Mucosa of descending colon (tissue), 3 donors: ENCODE results near the gene RABIF. TPM values are rescaled to one million over a fixed set of nuclear protein-coding genes. Genes with fewer than 3 reads are reported as not detected.

Experiments used
- ATAC-seq: fragments of 200-7000 bp; cut with Tn5 transposase; one replicate; pipeline ENCODE4 v1.9.1; 2020; ENCODE audit warnings: mild to moderate bottlenecking, moderate library complexity
- DNase-seq, 3 donors: peaks; one replicate each; pipeline ENCODE4 v3.0.0-alpha.2; 2020
- H3K36me3 ChIP-seq: fragments of 200-600 bp; one replicate; pipeline ENCODE4 v1.8.0; 2021; ENCODE audit warnings: low read depth, mild to moderate bottlenecking
- H3K4me1 ChIP-seq: fragments of 200-600 bp; one replicate; pipeline ENCODE4 v1.8.0; 2021; ENCODE audit warnings: low read depth, mild to moderate bottlenecking
- H3K4me3 ChIP-seq: fragments of 200-600 bp; one replicate; pipeline ENCODE4 v1.8.0; 2021; ENCODE audit warnings: mild to moderate bottlenecking
- H3K9me3 ChIP-seq: fragments of 200-600 bp; one replicate; pipeline ENCODE4 v1.8.0; 2021; ENCODE audit warnings: mild to moderate bottlenecking
- intact Hi-C, 2 donors: fragments of 100-400 bp; cut with DNase I in 1 of 2; cut with micrococcal nuclease in 1 of 2; formaldehyde crosslinking; loops; one replicate each; pipeline versions ENCODE4 v1.11.0 to v1.11.1; 2022; cut with DNase I, micrococcal nuclease
- total RNA-seq, 3 donors: library from RNA; stranded (reverse); fragmentation: NEBNext Ultra II Directional in 2 of 3; extraction: Animal tissue kit (Norgen Biotek cat#: 25700) in 2 of 3; gene quantifications; one replicate each; pipeline versions ENCODE4 v1.2.1 to v1.2.4, GENCODE V29; 2021 to 2023
- TF ChIP-seq, protein P1 (sequence below): fragments of 200-600 bp; IDR thresholded peaks from one replicate; pipeline ENCODE4 v1.8.0; 2022; ENCODE audit warnings: antibody characterized with exemption, mild to moderate bottlenecking
- donor health status: DM: no; HTN: no; CAD: no; lungs with moderate emphysema.
- donor health status: DM: no; HTN: no; CAD: no.
- donor health status: DM: no; HTN: yes; CAD: no.

The RABIF gene
- total RNA-seq, 3 donors from 2014 or later, result 11.7 to 14.7 (median 11.9) TPM

DNA sequence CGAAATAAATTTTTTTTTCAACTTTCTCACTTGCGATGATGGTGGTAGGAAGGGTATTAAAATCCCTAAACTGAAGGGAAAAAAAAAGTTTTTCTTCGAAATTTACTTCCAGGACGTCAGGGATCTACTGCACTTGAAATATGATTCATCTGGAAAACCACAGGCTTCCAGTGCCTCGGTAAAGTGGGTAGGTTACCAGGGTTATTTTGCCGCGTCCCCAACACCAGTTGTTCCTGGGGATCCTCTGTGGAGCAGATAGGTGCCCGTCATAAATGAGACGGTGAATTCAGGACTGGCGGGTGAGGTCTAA lies 773 bp downstream of the RABIF start:
- no peak for DNase-seq
- H3K36me3 ChIP-seq, result peaks cover 7% of the 10 kb centered on the region
- H3K9me3 ChIP-seq, result no peaks in the 10 kb centered on the region
- intact Hi-C loops, result no loop called here
- TF ChIP-seq, protein P1, sequence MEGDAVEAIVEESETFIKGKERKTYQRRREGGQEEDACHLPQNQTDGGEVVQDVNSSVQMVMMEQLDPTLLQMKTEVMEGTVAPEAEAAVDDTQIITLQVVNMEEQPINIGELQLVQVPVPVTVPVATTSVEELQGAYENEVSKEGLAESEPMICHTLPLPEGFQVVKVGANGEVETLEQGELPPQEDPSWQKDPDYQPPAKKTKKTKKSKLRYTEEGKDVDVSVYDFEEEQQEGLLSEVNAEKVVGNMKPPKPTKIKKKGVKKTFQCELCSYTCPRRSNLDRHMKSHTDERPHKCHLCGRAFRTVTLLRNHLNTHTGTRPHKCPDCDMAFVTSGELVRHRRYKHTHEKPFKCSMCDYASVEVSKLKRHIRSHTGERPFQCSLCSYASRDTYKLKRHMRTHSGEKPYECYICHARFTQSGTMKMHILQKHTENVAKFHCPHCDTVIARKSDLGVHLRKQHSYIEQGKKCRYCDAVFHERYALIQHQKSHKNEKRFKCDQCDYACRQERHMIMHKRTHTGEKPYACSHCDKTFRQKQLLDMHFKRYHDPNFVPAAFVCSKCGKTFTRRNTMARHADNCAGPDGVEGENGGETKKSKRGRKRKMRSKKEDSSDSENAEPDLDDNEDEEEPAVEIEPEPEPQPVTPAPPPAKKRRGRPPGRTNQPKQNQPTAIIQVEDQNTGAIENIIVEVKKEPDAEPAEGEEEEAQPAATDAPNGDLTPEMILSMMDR, result no peak
- H3K4me3 ChIP-seq, result peak overlapping the region; percentile 43
- H3K4me1 ChIP-seq, result peaks cover 12% of the 10 kb centered on the region
- ATAC-seq, result no peak

GRCh38 chr1:202880961-202881460 lies 7.9 kb downstream of the RABIF start:
- intact Hi-C loops, result no loop called here
- no peaks in the 10 kb centered on the region for H3K4me1 ChIP-seq
- TF ChIP-seq, protein P1, result no peak
- ATAC-seq, result no peak
- H3K4me3 ChIP-seq, result no peak overlapping the region
- H3K9me3 ChIP-seq, result no peaks in the 10 kb centered on the region
- H3K36me3 ChIP-seq, result no peaks in the 10 kb centered on the region
- DNase-seq, result no peak

- DNase-seq (peak in 1 of 3 donors; percentile 50), ATAC-seq (peak; percentile 61)
- TF ChIP-seq, protein P1, result no peak
- intact Hi-C loops, result no loop called here
- H3K4me1 ChIP-seq, result no peaks in the 10 kb centered on the region
- H3K36me3 ChIP-seq, result no peaks in the 10 kb centered on the region
- no peak overlapping the region for H3K4me3 ChIP-seq
- no peaks in the 10 kb centered on the region for H3K9me3 ChIP-seq
Measured at GRCh38 chr1:202880062-202880461, 8.9 kb downstream of the RABIF start.

DNA sequence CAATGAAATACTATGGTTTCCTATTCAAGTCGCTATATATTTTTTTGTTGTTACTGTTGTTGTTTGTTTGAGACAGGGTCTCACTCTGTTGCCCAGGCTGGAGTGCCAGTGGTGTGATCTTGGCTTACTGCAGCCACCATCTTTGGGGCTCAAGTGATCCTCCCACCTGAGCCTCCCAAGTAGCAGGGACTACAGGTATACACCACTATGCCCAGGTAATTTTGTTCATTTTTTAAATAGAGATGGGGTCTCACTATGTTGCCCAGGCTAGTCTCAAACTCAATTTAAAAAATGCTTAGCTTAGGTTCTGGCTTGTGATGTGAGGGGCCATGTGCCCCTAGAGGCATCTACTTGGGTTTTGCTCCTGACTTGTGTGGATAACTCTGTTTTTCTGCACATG lies 9.8 kb downstream of the RABIF start:
- Histone ChIP-seq H3K4me1 (no peaks in the 10 kb centered on the region), H3K4me3 (no peak overlapping the region), H3K9me3 (no peaks in the 10 kb centered on the region), H3K36me3 (no peaks in the 10 kb centered on the region)
- no peak for ATAC-seq
- DNase-seq, result no peak
- TF ChIP-seq, protein P1, result no peak
- intact Hi-C loops, result no loop called here

GRCh38 chr1:202873026-202873425 lies 15.9 kb downstream of the RABIF start:
- no peak for ATAC-seq
- intact Hi-C loops, result no loop called here

More at GRCh38 chr1:202873026-202873425, 15.9 kb downstream of the RABIF start:
- TF ChIP-seq, protein P1, result no peak
- Histone ChIP-seq H3K4me3 (no peak overlapping the region), H3K4me1 (no peaks in the 10 kb centered on the region), H3K36me3 (no peaks in the 10 kb centered on the region), H3K9me3 (no peaks in the 10 kb centered on the region)
- no peak for DNase-seq
